Vagina (tissue), 2 donors: ENCODE results near the gene CAMK2B. TPM values are rescaled to one million over a fixed set of nuclear protein-coding genes. Genes with fewer than 3 reads are reported as not detected.

Experiments
- DNase-seq, 2 donors: peaks; one replicate each; pipeline ENCODE4 v3.0.0-alpha.2; 2017; ENCODE audit errors: extremely low spot score in 2 of 2
- H3K27ac ChIP-seq: fragments of 200-600 bp; sonication (generic); one replicate; pipeline ENCODE4 v1.5.1; 2019
- H3K27me3 ChIP-seq: fragments of 200-600 bp; sonication (generic); one replicate; pipeline ENCODE4 v1.5.1; 2019
- H3K36me3 ChIP-seq, 2 donors: fragments of 200-600 bp; sonication (generic); one replicate each; pipeline ENCODE4 v1.5.1; 2017 to 2019
- H3K4me1 ChIP-seq: fragments of 200-600 bp; sonication (generic); one replicate; pipeline ENCODE4 v1.5.1; 2019
- H3K4me3 ChIP-seq, 2 donors: fragments of 200-600 bp; sonication (generic); 1 replicate in 1 of 2; 2 replicates in 1 of 2; pipeline ENCODE4 v1.5.1; 2016 to 2019
- H3K9me3 ChIP-seq: fragments of 200-600 bp; sonication (generic); one replicate; pipeline ENCODE4 v1.5.1; 2019
- CTCF ChIP-seq, 3 experiments: fragments of 450-650 bp in 2 of 3; fragments of 200-600 bp in 1 of 3; sonication (generic) in 1 of 3; IDR thresholded peaks; one replicate each; pipeline ENCODE4 v1.5.1; 2017 to 2019; ENCODE audit warnings: antibody characterized with exemption in 3 of 3, mild to moderate bottlenecking in 2 of 3, moderate library complexity in 2 of 3
- POLR2A ChIP-seq, 2 donors: fragments of 450-650 bp; IDR thresholded peaks; one replicate each; pipeline ENCODE4 v1.6.1; 2017; ENCODE audit warnings: antibody characterized with exemption in 2 of 2, mild to moderate bottlenecking in 2 of 2, moderate library complexity in 2 of 2
- POLR2AphosphoS5 ChIP-seq, 2 donors: sonication (generic); formaldehyde crosslinking; IDR thresholded peaks; one replicate each; pipeline ENCODE4 v1.9.0; 2017; ENCODE audit warnings: antibody characterized with exemption in 2 of 2, mild to moderate bottlenecking in 2 of 2, low read depth in 1 of 2; ENCODE audit not compliant: insufficient read depth in 1 of 2
- intact Hi-C: fragments of 100-400 bp; cut with DNase I; formaldehyde crosslinking; loops from one replicate; pipeline ENCODE4 v1.15.1; 2023
- total RNA-seq: library from RNA; depleted of rRNA; stranded (reverse); fragments of >200 nt; gene quantifications from one replicate; pipeline ENCODE4 v1.2.3, GENCODE V29; 2016

Gene CAMK2B
- total RNA-seq, 1 donor from 2014 or later = 3.2 TPM

- intact Hi-C loops = no loop called here
- no peak overlapping the region for H3K27ac ChIP-seq
- TF ChIP-seq CTCF (IDR thresholded peaks at IDR 0.05) = no peak
- no peak for TF ChIP-seq POLR2AphosphoS5 (IDR thresholded peaks at IDR 0.05; ENCODE audit: insufficient read depth in 1 of 2, low read depth in 1 of 2)
- no peak for TF ChIP-seq POLR2A (IDR thresholded peaks at IDR 0.05)
- no peaks in the 10 kb centered on the region for H3K27me3 ChIP-seq
- no peak for DNase-seq
- no peak overlapping the region for H3K4me3 ChIP-seq
- H3K36me3 ChIP-seq = no peaks in the 10 kb centered on the region
- H3K9me3 ChIP-seq = no peaks in the 10 kb centered on the region
- no peaks in the 10 kb centered on the region for H3K4me1 ChIP-seq
Observed at GRCh38 chr7:44279286-44279685, 46.1 kb downstream of the CAMK2B start.

DNA sequence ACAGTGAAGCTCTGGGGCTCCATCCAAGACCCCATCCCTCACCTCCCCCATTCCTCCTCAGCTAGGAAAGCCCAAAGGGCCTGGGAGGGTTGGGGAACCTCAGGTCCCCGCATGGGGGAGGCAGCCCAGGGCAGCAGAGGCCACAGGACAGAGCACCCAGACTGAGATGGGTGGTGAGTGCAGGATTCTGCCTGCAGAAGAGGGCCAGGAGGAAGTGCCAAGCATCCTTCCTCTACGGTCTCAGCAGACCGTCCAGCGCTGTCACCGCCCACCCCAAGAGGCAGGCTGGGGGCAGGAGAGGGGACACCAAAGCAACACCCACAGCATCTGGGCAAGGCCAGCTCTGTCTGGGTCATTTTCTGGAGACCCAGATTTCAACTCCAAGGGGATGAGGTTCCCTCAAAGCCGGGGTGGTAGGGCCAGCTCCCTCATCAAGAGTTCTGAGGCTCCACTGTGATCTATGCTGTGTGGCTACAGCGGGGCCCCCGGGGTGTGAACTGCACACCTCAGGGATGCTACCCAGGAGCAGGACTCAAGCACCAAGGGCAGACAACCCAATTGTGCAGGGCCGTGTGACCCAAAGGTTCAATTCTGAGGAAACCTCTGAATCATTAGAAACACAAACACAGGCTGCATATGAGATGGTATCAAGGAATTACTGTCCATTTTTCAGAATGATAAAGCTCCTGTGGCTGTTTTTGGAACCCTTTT, 46.8 kb downstream of the CAMK2B start:
- H3K36me3 ChIP-seq = no peaks in the 10 kb centered on the region
- intact Hi-C loops = no loop called here
- TF ChIP-seq POLR2A (IDR thresholded peaks at IDR 0.05) (no peak), CTCF (IDR thresholded peaks at IDR 0.05) (no peak), POLR2AphosphoS5 (IDR thresholded peaks at IDR 0.05; ENCODE audit: insufficient read depth in 1 of 2, low read depth in 1 of 2) (no peak)
- no peak for DNase-seq
- H3K9me3 ChIP-seq = no peaks in the 10 kb centered on the region
- no peaks in the 10 kb centered on the region for H3K4me1 ChIP-seq
- H3K27ac ChIP-seq = no peak overlapping the region
- H3K4me3 ChIP-seq = no peak overlapping the region
- H3K27me3 ChIP-seq = no peaks in the 10 kb centered on the region

DNA sequence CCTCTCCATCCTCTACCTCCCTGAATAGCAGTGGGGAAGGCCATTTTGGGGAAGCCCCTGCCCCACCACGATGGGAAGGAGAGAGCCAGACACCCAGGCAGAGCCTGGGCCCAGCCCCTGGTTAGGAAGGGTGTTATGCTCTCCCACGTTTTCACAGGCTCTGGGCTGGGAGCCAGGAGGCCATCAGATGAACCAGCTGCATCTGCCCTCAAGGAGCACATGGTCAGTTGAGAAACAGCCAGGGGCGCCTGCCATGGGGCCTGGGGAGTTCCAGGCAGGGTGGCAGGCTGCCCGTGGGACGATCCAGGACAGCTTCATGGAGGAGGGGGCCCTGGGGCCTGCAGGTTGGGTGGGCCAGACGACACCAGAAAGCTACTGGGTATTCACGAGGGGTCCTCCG, 47.5 kb downstream of the CAMK2B start:
- no peaks in the 10 kb centered on the region for H3K36me3 ChIP-seq
- TF ChIP-seq POLR2AphosphoS5 (IDR thresholded peaks at IDR 0.05; ENCODE audit: insufficient read depth in 1 of 2, low read depth in 1 of 2) (no peak), CTCF (IDR thresholded peaks at IDR 0.05) (no peak), POLR2A (IDR thresholded peaks at IDR 0.05) (no peak)
- intact Hi-C loops = no loop called here
- H3K27me3 ChIP-seq = no peaks in the 10 kb centered on the region
- no peak overlapping the region for H3K27ac ChIP-seq
- DNase-seq = no peak
- H3K4me3 ChIP-seq = no peak overlapping the region
- H3K9me3 ChIP-seq = no peaks in the 10 kb centered on the region
- no peaks in the 10 kb centered on the region for H3K4me1 ChIP-seq

GRCh38 chr7:44277391-44277790, 48.0 kb downstream of the CAMK2B start:
- Histone ChIP-seq H3K4me1 (no peaks in the 10 kb centered on the region), H3K36me3 (no peaks in the 10 kb centered on the region), H3K27me3 (no peaks in the 10 kb centered on the region), H3K27ac (no peak overlapping the region), H3K4me3 (no peak overlapping the region), H3K9me3 (no peaks in the 10 kb centered on the region)
- intact Hi-C loops = no loop called here
- DNase-seq = no peak
- TF ChIP-seq CTCF (IDR thresholded peaks at IDR 0.05) (no peak), POLR2A (IDR thresholded peaks at IDR 0.05) (no peak), POLR2AphosphoS5 (IDR thresholded peaks at IDR 0.05; ENCODE audit: insufficient read depth in 1 of 2, low read depth in 1 of 2) (no peak)

GRCh38 chr7:44276571-44277221, 48.7 kb downstream of the CAMK2B start:
- DNase-seq = no peak
- H3K27ac ChIP-seq = no peak overlapping the region
- no peaks in the 10 kb centered on the region for H3K36me3 ChIP-seq
- intact Hi-C loops = no loop called here
- no peaks in the 10 kb centered on the region for H3K9me3 ChIP-seq
- no peak overlapping the region for H3K4me3 ChIP-seq
- no peaks in the 10 kb centered on the region for H3K4me1 ChIP-seq
- no peaks in the 10 kb centered on the region for H3K27me3 ChIP-seq
- TF ChIP-seq POLR2A (IDR thresholded peaks at IDR 0.05) (no peak), POLR2AphosphoS5 (IDR thresholded peaks at IDR 0.05; ENCODE audit: insufficient read depth in 1 of 2, low read depth in 1 of 2) (no peak), CTCF (IDR thresholded peaks at IDR 0.05) (no peak)
